Hematopoietic multipotent progenitor cell treated with erythropoietin and hydrocortisone succinate and interleukin-3 and kit ligand, for 15 days (in vitro differentiated cells): ENCODE data around the gene SMG6.
"Not testable (repeated sequence)": the region's sequence is repeated elsewhere in the genome, so short reads cannot be mapped to it uniquely, and the experiment has no call there.

ENCODE experiments used
- DNase-seq: peaks from one replicate; pipeline ENCODE4 v3.0.0-alpha.2; 2015; ENCODE audit warnings: low spot score

SMG6 gene

GRCh38 chr17:2304931-2305330 lies 1.3 kb upstream of the SMG6 start:
- no peak for DNase-seq

- peak; percentile 12 for DNase-seq
Observed at GRCh38 chr17:2302778-2303203, 794 bp downstream of the SMG6 start.

- DNase-seq = no peak
Observed at GRCh38 chr17:2299756-2300155, 3.8 kb downstream of the SMG6 start.

- DNase-seq = no peak
Observed at GRCh38 chr17:2299136-2299535, 4.4 kb downstream of the SMG6 start.

GRCh38 chr17:2297023-2297422 lies 6.6 kb downstream of the SMG6 start:
- no peak for DNase-seq

DNA sequence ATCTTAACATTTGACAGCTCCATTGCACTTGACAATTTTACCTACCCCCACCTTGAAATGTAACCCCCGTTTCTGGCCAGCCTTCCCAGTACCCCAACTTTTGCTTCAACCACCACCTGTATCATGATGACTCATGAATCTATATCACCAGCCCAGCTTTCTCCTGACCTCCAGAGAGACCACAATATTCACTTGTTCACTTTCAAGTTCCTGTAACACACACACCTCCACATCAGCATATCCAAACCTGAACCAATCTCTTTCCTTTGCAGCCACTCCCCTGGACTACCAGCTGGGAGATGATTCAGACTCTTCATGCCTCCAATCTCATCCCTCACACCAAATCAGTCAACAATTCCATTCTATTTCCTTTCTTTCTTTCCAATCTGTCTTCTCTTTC lies 8.0 kb downstream of the SMG6 start:
- no peak for DNase-seq

- no peak for DNase-seq
Observed at GRCh38 chr17:2292100-2292499, 11.5 kb downstream of the SMG6 start.

GRCh38 chr17:2289878-2290478 lies 13.6 kb downstream of the SMG6 start:
- DNase-seq = no peak

DNA sequence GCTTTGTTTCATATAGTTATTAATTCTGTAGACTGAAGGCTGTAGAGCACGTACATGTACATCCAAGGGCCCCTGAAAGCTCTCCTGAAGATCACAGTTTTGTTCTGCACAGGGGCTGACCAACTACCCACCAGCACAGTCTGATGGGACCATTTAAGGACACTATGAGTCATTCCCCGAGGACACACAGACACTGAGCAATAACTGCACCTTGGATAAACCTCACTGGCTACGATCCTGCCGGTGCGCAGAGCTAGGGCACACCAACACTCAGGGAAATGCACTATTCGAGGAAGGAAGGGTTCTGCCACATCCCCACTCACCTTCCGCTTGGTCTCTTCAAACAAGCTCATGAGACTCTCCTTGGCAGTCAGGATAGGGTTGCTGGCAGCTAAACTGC lies 20.3 kb downstream of the SMG6 start:
- DNase-seq = no peak

- DNase-seq = peak; percentile 72
Observed at GRCh38 chr17:2282297-2282873, 21.2 kb downstream of the SMG6 start.

DNA sequence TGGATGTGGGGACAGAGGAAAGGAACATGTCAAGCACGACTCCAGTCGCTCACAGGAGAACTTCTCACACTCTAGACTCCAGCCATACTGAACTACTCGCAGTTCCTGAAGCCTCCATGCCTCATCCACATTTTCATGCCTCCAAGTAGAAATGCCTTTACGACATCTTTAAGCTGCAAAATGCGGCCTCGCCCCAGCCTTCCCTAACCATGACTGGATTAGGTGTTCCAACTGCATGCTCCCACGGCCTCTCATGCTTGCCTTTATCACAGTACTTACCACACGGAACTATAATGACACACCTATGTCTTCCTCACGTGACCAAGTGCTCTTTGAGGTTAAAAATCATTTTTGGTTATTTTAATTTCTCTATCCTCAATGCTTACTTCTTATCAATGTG lies 23.9 kb downstream of the SMG6 start:
- DNase-seq = no peak

GRCh38 chr17:2277429-2278170 lies 26.0 kb downstream of the SMG6 start:
- no peak for DNase-seq

DNA sequence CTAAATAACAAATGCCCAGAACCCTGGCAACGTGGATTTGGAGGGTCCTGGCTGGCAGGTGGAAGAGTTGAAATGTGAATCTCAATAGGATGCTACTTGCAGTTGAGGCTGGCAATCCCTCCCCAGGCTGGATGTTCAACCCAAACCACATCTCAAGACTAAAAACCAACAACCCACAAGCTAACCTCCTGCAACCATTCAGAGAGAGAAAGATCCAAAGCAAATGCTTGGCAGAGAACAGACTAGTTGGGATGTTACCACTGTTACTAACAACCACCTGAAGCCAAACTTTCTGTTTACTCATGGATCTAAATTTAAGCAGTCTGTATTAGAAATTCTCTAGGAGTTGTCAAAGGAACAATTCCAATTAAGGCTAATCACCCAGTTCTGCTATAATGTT lies 27.9 kb downstream of the SMG6 start:
- DNase-seq = no peak

DNA sequence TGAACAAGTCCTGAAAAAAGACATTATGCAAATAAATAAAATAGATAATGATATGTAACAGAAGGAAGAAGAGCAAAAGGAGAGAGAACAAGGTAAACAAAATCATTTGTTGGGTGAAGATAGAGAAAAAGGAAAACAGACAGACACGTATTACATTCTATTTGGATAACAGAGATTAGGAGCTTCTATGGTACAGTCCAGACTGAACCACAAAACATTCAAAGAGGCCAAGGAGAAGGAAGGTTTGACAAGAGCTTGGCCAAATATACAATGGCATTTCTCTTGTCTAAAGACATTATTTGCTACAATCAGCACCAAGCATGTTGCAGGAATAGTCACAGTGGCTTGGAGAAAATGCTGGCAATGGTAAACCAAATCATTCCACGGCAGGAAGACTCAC lies 29.2 kb downstream of the SMG6 start:
- DNase-seq = no peak

GRCh38 chr17:2271985-2272702 lies 31.4 kb downstream of the SMG6 start:
- DNase-seq = no peak

GRCh38 chr17:2267354-2267753 lies 36.2 kb downstream of the SMG6 start:
- no peak for DNase-seq

DNA sequence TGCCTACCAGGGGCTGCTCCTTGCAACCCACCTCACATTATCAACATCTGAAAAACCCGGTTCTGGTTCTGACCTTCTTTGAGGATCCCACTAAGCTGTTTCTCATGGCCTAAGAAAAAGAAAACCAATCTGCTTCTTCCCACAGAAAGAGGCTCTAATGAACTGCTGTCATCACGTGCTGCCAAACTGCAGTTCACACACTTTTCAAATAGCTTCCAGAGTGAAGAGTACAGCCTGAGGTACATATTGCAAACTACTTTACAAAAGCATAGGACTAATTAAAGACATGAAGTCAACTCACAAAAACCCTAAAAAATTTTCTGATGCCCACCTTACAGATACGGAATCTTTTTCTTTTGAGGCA lies 36.7 kb downstream of the SMG6 start:
- DNase-seq = no peak

DNA sequence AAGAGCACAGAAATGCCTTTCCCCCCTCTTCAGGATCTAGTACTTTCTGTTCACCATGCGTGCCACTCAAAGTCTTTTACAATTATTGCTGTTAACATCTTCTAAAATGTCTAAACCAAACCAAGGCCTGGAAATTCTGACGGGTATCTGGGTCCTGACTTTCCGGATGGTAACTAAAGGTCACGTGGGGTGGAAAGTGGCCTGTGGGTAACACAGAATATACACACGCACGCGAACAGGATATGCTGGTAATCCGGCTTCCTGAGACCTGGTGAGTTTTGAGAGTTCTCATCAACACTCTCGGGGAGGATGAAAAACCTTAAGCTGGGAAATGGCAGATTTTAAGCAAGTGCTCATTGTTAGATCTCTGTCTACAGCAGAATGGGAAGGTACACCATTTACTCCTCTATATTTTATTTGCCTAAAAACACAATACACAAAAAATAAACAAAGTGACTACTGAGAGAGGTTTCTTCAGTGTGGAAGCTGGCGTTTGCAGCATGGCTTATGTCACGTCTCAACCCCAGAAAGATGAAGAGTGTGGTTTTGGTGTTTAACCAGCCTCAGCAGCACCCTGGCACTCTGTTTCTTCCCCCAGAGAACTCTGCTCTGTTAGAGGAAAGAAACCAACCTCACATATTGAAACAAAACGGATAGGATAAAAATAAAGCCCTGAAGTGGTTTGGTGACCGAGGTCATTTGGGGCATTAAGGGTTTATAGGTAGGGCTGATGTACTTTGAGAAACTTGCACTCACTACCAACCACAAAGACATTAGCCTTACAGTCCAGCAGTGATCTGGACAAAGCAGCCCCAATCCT lies 37.3 kb downstream of the SMG6 start:
- no peak for DNase-seq

DNA sequence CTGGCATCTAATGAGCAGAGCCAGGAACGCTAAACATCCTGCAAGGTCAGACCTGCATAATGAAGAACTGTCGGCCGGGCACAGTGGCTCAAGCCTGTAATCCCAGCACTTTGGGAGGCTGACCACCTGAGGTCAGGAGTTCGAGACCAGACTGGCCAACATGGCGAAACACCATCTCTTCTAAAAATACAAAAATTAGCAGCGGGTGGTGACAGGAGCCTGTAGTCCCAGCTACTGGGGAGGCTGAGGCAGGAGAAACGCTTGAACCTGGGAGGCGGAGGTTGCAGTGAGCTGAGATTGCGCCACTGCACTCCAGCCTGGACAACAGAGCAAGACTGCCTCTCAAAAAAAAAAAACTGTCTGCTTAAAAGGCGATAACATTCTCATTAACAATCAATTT lies 38.4 kb downstream of the SMG6 start:
- DNase-seq = not testable (repeated sequence)

GRCh38 chr17:2264067-2264860 lies 39.3 kb downstream of the SMG6 start:
- DNase-seq = peak; percentile 18
